Endothelial cell of umbilical vein (primary cell): ENCODE measurements around the gene RNF133.

Experiments
- CTCF ChIP-seq, 2 donors: IDR thresholded peaks; 1 replicate in 1 of 2; 2 replicates in 1 of 2; pipeline ENCODE4 v1.5.1; 2011; ENCODE audit warnings: low read length in 2 of 2, mild to moderate bottlenecking in 2 of 2, moderate library complexity in 2 of 2, control low read depth in 1 of 2, inconsistent platforms in 1 of 2, low read depth in 1 of 2; ENCODE audit not compliant: insufficient read depth in 1 of 2; ENCODE audit errors: extremely low read depth in 1 of 2
- EZH2 ChIP-seq: IDR thresholded peaks from 2 replicates; pipeline ENCODE4 v1.6.1; 2012; ENCODE audit warnings: borderline replicate concordance, low read depth, mild to moderate bottlenecking, moderate library complexity, low read length, inconsistent platforms; ENCODE audit not compliant: severe bottlenecking
- GATA2 ChIP-seq: IDR thresholded peaks from 2 replicates; pipeline ENCODE4 v1.7.0; 2011; ENCODE audit warnings: low read depth, mild to moderate bottlenecking, moderate library complexity, mixed read lengths, low read length; ENCODE audit not compliant: insufficient read length, insufficient read depth
- JUN ChIP-seq: IDR thresholded peaks from 2 replicates; pipeline ENCODE4 v1.6.1; 2011; ENCODE audit warnings: borderline replicate concordance, low read depth; ENCODE audit not compliant: insufficient read length, insufficient read depth
- MAX ChIP-seq: IDR thresholded peaks from 2 replicates; pipeline ENCODE4 v1.6.1; 2011; ENCODE audit not compliant: insufficient read depth, insufficient read length
- MYC ChIP-seq: IDR thresholded peaks from one replicate; pipeline ENCODE4 v1.6.1; 2011; ENCODE audit warnings: mild to moderate bottlenecking, low read depth, low read length
- POLR2A ChIP-seq: IDR thresholded peaks from 2 replicates; pipeline ENCODE4 v1.6.1; 2012; ENCODE audit warnings: low read depth, mild to moderate bottlenecking, control low read depth, low read length
- POLR2AphosphoS5 ChIP-seq: IDR thresholded peaks from 2 replicates; pipeline ENCODE4 v1.6.1; 2012; ENCODE audit warnings: low read depth, mild to moderate bottlenecking, control low read depth, low read length, moderate library complexity; ENCODE audit not compliant: insufficient read depth

GRCh38 chr7:122719010-122719578 lies 20.2 kb upstream of the RNF133 start:
- no peak for TF ChIP-seq CTCF (IDR thresholded peaks at IDR 0.05; ENCODE audit: extremely low read depth in 1 of 2, insufficient read depth in 1 of 2, low read depth in 1 of 2, low read length in 2 of 2)
- TF ChIP-seq POLR2A = no peak
- no peak for TF ChIP-seq MYC
- TF ChIP-seq JUN = no peak
- no peak for TF ChIP-seq EZH2
- TF ChIP-seq POLR2AphosphoS5 = no peak
- no peak for TF ChIP-seq MAX
- TF ChIP-seq GATA2 = no peak
